G401 (cell line): Measurements from ENCODE around the gene B4GALNT4. TPM values are rescaled to one million over a fixed set of nuclear protein-coding genes. Genes with fewer than 3 reads are reported as not detected.
"Not testable (repeated sequence)": the region's sequence is repeated elsewhere in the genome, so short reads cannot be mapped to it uniquely, and the experiment has no call there.

Experiments
- DNase-seq: peaks from one replicate; pipeline ENCODE4 v3.0.0-alpha.2; 2015; ENCODE audit warnings: low spot score
- in situ Hi-C: cut with HindIII; loops from 2 replicates; pipeline ENCODE4 v1.10.0; 2016; ENCODE audit warnings: low sequenced_read_pairs, mixed read lengths
- total RNA-seq: library from RNA; depleted of rRNA; stranded (reverse); fragments of >200 nt; shearing (Covaris generic); gene quantifications from 2 replicates; pipeline ENCODE4 v1.2.3, GENCODE V29; 2014

B4GALNT4 gene
- total RNA-seq, 1 experiment from 2014 or later, result 32.1 TPM

- in situ Hi-C loops, result no loop called here
- no peak for DNase-seq
Measured at GRCh38 chr11:413120-414081, 44.1 kb downstream of the B4GALNT4 start.

- no peak for DNase-seq
- in situ Hi-C loops, result no loop called here
Measured at GRCh38 chr11:414318-414857, 45.1 kb downstream of the B4GALNT4 start.

- no peak for DNase-seq
Measured at GRCh38 chr11:415640-416041, 46.3 kb downstream of the B4GALNT4 start.

GRCh38 chr11:416051-416756 is 46.9 kb downstream of the B4GALNT4 start:
- in situ Hi-C loops, result no loop called here
- DNase-seq, result no peak

More at GRCh38 chr11:415640-416041, 46.3 kb downstream of the B4GALNT4 start:
- in situ Hi-C loops, result no loop called here

- no peak for DNase-seq
- in situ Hi-C loops, result no loop called here
Measured at GRCh38 chr11:416757-417621, 47.7 kb downstream of the B4GALNT4 start.

- in situ Hi-C loops, result no loop called here
- DNase-seq, result no peak
Measured at GRCh38 chr11:417652-418342, 48.5 kb downstream of the B4GALNT4 start.

GRCh38 chr11:418343-419247 is 49.3 kb downstream of the B4GALNT4 start:
- in situ Hi-C loops, result no loop called here
- no peak for DNase-seq

GRCh38 chr11:419248-420005 is 50.1 kb downstream of the B4GALNT4 start:
- DNase-seq, result no peak
- in situ Hi-C loops, result no loop called here

- DNase-seq, result no peak
- in situ Hi-C loops, result no loop called here
Measured at GRCh38 chr11:420054-420910, 51.0 kb downstream of the B4GALNT4 start.

GRCh38 chr11:420911-421321 is 51.6 kb downstream of the B4GALNT4 start:
- DNase-seq, result no peak
- in situ Hi-C loops, result no loop called here

GRCh38 chr11:422249-422656 is 53.0 kb downstream of the B4GALNT4 start:
- in situ Hi-C loops, result no loop called here
- DNase-seq, result no peak

GRCh38 chr11:424232-424631 is 54.9 kb downstream of the B4GALNT4 start:
- in situ Hi-C loops, result no loop called here
- no peak for DNase-seq

GRCh38 chr11:424766-425165 is 55.5 kb downstream of the B4GALNT4 start:
- in situ Hi-C loops, DNase-seq: not testable (repeated sequence)

- DNase-seq, result no peak
- in situ Hi-C loops, result no loop called here
Measured at GRCh38 chr11:425301-425700, 56.0 kb downstream of the B4GALNT4 start.

- in situ Hi-C loops, result no loop called here
- DNase-seq, result no peak
Measured at GRCh38 chr11:426851-427250, 57.6 kb downstream of the B4GALNT4 start.

- in situ Hi-C loops, result no loop called here
- no peak for DNase-seq
Measured at GRCh38 chr11:428295-428694, 59.0 kb downstream of the B4GALNT4 start.
